ENCODE results near the gene UBAP1.
A peak's percentile ranks its signal among the peaks of the same experiment; 100 is the strongest.
"Not testable (repeated sequence)": the region's sequence is repeated elsewhere in the genome, so short reads cannot be mapped to it uniquely, and the experiment has no call there.

UBAP1 gene

GRCh38 chr9:34246453-34246852, 67.6 kb downstream of the UBAP1 start:
- TF ChIP-seq, protein P1, sequence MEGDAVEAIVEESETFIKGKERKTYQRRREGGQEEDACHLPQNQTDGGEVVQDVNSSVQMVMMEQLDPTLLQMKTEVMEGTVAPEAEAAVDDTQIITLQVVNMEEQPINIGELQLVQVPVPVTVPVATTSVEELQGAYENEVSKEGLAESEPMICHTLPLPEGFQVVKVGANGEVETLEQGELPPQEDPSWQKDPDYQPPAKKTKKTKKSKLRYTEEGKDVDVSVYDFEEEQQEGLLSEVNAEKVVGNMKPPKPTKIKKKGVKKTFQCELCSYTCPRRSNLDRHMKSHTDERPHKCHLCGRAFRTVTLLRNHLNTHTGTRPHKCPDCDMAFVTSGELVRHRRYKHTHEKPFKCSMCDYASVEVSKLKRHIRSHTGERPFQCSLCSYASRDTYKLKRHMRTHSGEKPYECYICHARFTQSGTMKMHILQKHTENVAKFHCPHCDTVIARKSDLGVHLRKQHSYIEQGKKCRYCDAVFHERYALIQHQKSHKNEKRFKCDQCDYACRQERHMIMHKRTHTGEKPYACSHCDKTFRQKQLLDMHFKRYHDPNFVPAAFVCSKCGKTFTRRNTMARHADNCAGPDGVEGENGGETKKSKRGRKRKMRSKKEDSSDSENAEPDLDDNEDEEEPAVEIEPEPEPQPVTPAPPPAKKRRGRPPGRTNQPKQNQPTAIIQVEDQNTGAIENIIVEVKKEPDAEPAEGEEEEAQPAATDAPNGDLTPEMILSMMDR (conservative IDR thresholded peaks at IDR 0.05; ENCODE audit: low read depth, low read length), result no peak
- H3K4me3 ChIP-seq (ENCODE audit: low read depth, low read length), result no peak overlapping the region
- no peak for DNase-seq (ENCODE audit: low read depth)

DNA sequence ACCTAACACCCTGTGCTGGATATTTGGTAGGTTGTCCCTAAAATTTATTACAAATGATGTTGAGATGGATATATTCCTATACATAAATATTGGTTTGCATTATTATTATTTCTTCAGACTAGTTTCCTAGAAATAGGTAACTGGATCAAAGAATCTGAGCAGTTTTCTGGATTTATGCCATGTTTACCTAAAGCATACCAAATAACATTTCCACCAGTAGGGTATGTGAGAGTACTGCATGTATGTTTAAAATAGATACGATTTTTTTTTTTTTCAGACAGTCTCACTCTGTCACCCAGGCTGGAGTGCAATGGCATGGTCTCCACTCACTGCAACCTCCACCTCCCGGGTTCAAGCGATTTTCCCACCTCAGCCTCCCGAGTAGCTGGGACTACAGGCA, 68.9 kb downstream of the UBAP1 start:
- not testable (repeated sequence) for H3K4me3 ChIP-seq (ENCODE audit: low read depth, low read length)
- TF ChIP-seq, protein P1 (conservative IDR thresholded peaks at IDR 0.05; ENCODE audit: low read depth, low read length), result peak; percentile 13
- DNase-seq (ENCODE audit: low read depth), result peak; percentile 39

DNA sequence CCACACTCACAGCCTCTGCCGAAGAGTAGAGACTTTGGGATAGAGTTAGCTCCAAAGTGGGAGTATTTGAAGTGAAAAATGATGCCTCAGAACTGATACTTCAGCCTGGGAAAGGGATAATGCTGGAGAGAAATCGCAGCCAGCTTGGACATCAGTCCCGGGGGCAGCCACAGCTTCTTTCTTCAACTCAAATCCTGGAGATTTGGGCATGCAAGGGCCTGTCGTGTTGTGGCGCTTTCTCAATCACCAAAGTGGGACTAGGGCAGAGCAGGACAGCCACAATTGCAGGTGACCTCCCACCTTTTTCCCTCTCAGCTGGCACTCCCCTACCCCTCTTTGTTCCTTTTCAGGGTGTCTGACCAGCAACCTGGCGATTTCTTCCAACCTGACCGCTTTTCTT, 70.4 kb downstream of the UBAP1 start:
- TF ChIP-seq, protein P1 (conservative IDR thresholded peaks at IDR 0.05; ENCODE audit: low read depth, low read length), result no peak
- no peak overlapping the region for H3K4me3 ChIP-seq (ENCODE audit: low read depth, low read length)
- no peak for DNase-seq (ENCODE audit: low read depth)

DNA sequence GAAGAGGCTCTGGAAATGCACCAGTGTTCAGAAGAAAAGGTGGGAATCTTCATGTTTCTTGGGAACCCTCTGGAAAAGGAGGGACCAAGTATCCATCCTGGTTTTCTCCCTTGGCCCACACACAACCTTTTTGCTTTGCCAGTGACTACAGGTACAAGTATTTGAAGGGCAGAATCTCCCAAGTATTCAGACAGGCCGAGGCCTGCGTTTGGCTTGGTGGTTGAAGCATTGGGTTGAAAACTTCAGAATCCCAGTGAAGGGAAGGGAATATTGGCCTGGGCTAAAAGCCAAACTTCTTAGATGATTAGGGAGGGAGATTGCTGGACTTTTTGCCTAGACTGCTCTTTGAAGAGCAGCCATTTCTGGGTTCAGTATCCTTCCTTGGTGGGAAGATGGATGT, 71.9 kb downstream of the UBAP1 start:
- H3K4me3 ChIP-seq (ENCODE audit: low read depth, low read length), result no peak overlapping the region
- no peak for DNase-seq (ENCODE audit: low read depth)
- TF ChIP-seq, protein P1 (conservative IDR thresholded peaks at IDR 0.05; ENCODE audit: low read depth, low read length), result no peak

DNA sequence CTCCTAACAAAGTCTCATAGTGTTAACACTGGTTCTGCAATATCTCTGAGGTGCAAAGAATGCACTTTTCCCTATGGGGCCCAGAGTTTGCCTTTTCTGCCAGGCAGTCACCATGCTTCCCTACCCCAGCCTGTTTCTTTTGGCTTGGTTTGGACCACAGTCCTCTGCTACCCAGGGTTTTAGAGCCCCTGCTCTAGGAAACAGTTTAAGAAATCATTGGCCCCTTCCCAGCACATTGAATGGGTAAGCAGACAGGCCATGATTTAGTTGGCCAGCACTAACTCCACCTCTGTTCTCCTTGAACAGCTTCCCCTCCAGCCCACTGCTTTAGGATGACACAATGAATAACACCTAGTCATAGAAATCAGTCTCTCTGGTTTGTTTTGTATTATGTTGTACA, 73.2 kb downstream of the UBAP1 start:
- TF ChIP-seq, protein P1 (conservative IDR thresholded peaks at IDR 0.05; ENCODE audit: low read depth, low read length), result no peak
- no peak overlapping the region for H3K4me3 ChIP-seq (ENCODE audit: low read depth, low read length)
- DNase-seq (ENCODE audit: low read depth), result no peak

GRCh38 chr9:34252670-34253459, 74.0 kb downstream of the UBAP1 start:
- DNase-seq (ENCODE audit: low read depth), result peak; percentile 68
- H3K4me3 ChIP-seq (ENCODE audit: low read depth, low read length), result no peak overlapping the region
- TF ChIP-seq, protein P1 (conservative IDR thresholded peaks at IDR 0.05; ENCODE audit: low read depth, low read length), result peak; percentile 94

GRCh38 chr9:34253460-34253837, 74.6 kb downstream of the UBAP1 start:
- peak; percentile 75 for DNase-seq (ENCODE audit: low read depth)
- TF ChIP-seq, protein P1 (conservative IDR thresholded peaks at IDR 0.05; ENCODE audit: low read depth, low read length), result peak; percentile 71
- no peak overlapping the region for H3K4me3 ChIP-seq (ENCODE audit: low read depth, low read length)

Measured in choroid plexus epithelial cell (primary cell).